GM18951 (cell line): ENCODE measurements around the gene TMEM143.

Experiments used
- POLR2A ChIP-seq: IDR thresholded peaks from 4 replicates; pipeline ENCODE4 v1.6.1; 2011; ENCODE audit warnings: mild to moderate bottlenecking; ENCODE audit not compliant: insufficient read length, insufficient read depth; ENCODE audit errors: extremely low read depth
- in situ Hi-C: fragments of 300-500 bp; cut with MboI; formaldehyde crosslinking; loops from one replicate; pipeline ENCODE4 v1.12.0; 2022; ENCODE audit warnings: low sequenced_read_pairs, mixed read lengths, inconsistent platforms; ENCODE audit not compliant: unreplicated experiment

Gene TMEM143

DNA sequence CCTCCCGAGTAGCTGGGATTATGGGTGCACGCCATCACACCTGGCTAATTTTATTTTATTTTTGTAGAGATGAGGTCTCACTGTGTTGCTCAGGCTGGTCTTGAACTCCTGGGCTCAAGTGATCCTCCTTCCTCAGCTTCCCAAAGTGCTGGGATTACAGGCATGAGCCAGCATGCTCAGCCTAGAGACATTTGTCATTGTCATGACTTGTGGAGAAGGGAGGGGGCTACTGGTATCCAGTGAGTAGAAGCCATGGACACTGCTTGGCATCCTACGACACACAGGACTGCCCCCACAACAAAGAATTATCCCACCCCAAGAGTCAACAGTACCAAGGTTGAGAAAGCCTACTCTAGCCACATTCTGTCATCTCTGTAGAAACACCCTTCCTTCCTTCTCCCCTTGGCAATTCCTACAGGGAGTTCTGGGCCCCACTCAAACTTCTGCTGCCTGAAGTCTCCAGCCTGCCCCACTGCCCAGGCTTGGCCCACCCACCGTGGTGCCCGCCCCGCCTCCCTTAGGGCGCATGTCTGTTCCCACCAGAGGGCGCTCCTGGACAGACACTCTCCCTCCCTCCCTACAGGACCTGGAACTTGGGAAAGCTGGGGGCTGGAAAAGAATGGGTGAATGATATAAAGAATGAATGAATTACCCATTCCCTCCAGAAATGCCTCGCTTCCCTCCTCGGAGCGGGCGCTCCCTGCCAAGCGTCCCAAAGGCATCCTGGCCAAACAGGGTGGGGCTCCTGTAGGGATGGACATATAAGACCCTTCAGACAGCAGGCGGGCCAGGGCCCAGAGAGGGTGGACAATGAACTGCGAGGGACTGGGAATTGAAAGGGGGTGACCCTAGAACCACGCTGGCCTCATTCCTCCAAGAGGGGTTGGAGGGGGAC, 43.8 kb downstream of the TMEM143 start:
- TF ChIP-seq POLR2A: no peak
- in situ Hi-C loops: loop anchor here (25.0 kb wide), 1 partner anchor 267 kb away; no protein-coding TSS in a partner anchor

GRCh38 chr19:48318286-48318987, 45.3 kb downstream of the TMEM143 start:
- TF ChIP-seq POLR2A: no peak
- in situ Hi-C loops: loop anchor here (25.0 kb wide), 1 partner anchor 269 kb away; no protein-coding TSS in a partner anchor

GRCh38 chr19:48317708-48317960, 46.1 kb downstream of the TMEM143 start:
- in situ Hi-C loops: loop anchor here (25.0 kb wide), 1 partner anchor 270 kb away; no protein-coding TSS in a partner anchor

DNA sequence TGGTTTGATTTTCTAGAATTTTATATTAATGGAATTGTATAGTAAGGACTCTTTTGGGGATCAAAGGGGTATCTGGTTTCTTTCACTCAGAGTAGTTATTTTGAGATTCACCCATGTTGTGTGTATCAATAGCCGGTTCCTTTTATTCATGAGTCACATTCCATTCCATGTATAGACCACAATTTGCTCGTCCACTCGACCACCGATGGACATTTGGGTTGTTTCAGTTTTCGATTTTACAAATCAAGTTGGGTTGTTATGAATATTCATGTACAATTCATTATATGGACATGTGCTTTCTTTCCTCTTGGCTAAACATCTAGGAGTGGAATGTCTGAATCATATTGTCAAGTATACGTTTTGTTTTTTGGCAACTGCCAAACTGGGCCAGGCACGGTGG, 48.0 kb downstream of the TMEM143 start:
- no peak for TF ChIP-seq POLR2A
- in situ Hi-C loops: loop anchor here (25.0 kb wide), 1 partner anchor 272 kb away; no protein-coding TSS in a partner anchor

GRCh38 chr19:48311384-48311783, 52.4 kb downstream of the TMEM143 start:
- TF ChIP-seq POLR2A: no peak
- in situ Hi-C loops: loop anchor here (25.0 kb wide), 1 partner anchor 276 kb away; no protein-coding TSS in a partner anchor

DNA sequence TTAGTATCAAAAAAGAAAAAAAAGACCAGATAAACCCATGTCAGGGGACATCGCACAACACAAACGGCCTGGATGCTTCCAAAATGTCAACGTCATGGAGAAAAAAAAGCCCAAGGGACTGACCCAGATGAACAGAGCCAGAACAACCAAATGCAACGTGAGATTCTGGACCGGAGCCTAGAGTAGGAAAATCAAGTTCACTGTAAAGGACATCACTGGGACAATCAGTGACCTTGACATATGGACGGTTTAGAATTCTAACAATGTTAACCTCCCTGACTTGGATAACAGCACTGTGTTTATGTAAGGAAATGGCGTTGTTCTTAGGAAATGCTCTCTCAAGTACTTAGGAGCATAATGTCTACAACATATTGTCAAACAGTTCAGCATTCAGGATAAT, 53.5 kb downstream of the TMEM143 start:
- no peak for TF ChIP-seq POLR2A
- in situ Hi-C loops: loop anchor here (25.0 kb wide), 1 partner anchor 277 kb away; no protein-coding TSS in a partner anchor

DNA sequence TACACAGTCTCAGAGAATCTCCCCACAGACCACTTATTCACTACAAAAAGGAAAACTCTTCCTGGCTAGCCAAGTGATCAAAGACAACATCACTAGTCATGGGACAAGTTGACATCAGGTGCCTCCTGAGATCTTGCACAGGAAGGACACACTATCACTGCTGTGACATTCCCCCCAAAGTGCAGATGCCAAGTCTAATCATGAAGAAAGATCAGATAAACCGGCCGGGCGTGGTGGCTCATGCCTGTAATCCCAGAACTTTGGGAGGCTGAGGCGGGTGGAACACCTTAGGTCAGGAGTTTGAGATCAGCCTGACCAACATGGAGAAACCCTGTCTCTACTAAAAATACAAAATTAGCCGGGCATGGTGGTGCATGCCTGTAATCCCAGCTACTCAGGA, 54.0 kb downstream of the TMEM143 start:
- in situ Hi-C loops: loop anchor here (25.0 kb wide), 1 partner anchor 278 kb away; no protein-coding TSS in a partner anchor

DNA sequence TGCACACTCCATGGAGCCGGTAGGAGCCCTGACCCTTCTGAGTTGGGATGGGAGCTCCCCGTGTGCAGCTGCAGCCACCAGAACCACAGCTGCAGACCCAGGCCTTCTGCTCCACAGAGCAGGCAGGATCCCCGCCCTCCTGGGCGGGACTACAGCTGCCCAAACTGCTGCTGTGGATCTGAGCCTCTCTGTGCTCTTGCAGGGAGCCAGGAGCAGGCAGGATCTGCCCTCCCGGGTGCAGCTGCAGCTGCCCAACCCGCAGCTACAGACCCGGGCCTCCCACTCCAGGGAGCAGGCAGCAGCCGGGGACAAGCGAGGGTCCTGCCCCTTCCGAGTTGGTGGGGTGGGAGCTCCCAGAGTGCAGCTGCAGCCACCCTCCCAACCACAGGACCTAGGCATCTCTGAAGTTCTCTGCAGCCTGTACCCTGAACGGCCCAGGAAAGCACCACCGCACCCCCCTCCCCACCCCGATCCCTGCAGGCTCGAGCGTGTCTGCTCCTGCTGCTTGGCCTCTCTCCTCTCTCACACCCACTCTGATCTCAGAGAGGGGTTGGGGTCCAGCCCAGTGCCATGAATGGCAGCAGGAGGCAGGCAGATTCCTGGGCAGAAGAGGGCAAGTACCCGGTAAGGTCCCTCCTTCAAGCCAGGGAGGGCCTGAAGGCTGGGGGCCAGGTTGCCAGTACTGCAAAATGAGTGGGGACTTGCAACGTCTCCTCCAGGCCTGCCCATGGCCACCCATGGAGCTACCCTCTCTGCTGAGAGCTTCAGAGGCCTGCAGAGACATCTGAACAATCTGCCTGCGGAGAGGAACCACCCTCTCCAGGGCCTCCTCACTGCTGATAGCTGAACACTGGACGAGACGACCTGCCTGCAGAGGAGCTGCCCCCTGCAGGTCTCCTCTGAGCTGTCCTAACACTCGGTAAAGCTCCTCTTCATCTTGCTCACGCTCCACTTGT, 54.8 kb downstream of the TMEM143 start:
- in situ Hi-C loops: loop anchor here (25.0 kb wide), 1 partner anchor 278 kb away; no protein-coding TSS in a partner anchor
- no peak for TF ChIP-seq POLR2A

GRCh38 chr19:48303866-48304265, 59.9 kb downstream of the TMEM143 start:
- in situ Hi-C loops: loop anchor here (25.0 kb wide), 1 partner anchor 283 kb away; no protein-coding TSS in a partner anchor
- TF ChIP-seq POLR2A: no peak

GRCh38 chr19:48303367-48303766, 60.4 kb downstream of the TMEM143 start:
- TF ChIP-seq POLR2A: no peak

DNA sequence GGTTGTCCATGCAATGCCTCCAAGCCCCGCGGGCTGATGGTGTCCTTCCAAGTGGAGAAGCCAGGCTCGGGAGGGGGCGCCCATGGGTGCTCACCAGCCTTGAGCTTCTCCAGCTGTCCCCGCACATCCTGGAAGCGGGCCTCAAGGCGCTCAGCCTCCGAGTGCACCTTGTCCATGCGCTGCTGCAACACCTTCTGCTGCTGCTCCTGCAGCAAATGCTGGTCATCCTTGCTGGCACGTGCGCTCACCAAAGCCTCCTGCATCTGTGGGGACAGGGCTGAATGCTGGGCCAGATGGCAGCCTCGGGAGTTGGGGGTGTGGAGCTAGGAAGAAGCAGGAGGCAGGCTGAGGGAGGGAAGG, 61.2 kb downstream of the TMEM143 start:
- in situ Hi-C loops: loop anchor here (25.0 kb wide), 1 partner anchor 285 kb away; no protein-coding TSS in a partner anchor
- TF ChIP-seq POLR2A: no peak

More at GRCh38 chr19:48303367-48303766, 60.4 kb downstream of the TMEM143 start:
- in situ Hi-C loops: loop anchor here (25.0 kb wide), 1 partner anchor 284 kb away; no protein-coding TSS in a partner anchor

GRCh38 chr19:48301886-48302599, 61.7 kb downstream of the TMEM143 start:
- no peak for TF ChIP-seq POLR2A
- in situ Hi-C loops: loop anchor here (25.0 kb wide), 1 partner anchor 285 kb away; no protein-coding TSS in a partner anchor

DNA sequence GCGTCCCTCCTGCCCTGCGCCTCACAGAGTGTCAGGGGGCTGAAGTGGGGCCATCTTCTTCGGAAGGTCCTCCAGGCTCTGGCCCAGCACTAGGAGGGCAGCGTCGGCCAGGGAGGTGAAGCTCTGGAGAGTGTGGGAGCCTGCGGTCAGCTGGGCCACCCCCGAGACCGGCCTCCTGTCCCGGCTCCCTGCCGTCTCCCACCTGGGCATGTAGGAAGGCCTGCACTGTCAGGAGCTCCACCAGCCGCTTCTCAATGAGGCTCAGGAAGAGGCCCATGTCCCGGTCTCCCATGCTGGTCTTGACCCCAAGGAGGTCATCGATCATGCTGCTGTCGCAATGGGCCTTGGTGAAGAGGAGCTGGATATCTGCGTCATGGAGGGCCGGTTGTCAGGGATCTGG, 65.8 kb downstream of the TMEM143 start:
- no peak for TF ChIP-seq POLR2A
- in situ Hi-C loops: no loop called here
